HG03520 (cell line): Measurements from ENCODE around the gene MLLT1.

Experiments used
- ATAC-seq: cut with Tn5 transposase; IDR thresholded peaks from one replicate; pipeline ENCODE4 v1.9.1; 2021; ENCODE audit warnings: mild to moderate bottlenecking, moderate library complexity; ENCODE audit not compliant: unreplicated experiment

Gene MLLT1

GRCh38 chr19:6275170-6275744, 4.5 kb downstream of the MLLT1 start:
- ATAC-seq: no peak

- ATAC-seq: no peak
These were observed 5.0 kb downstream of the MLLT1 start for GRCh38 chr19:6274756-6275155.

- ATAC-seq: no peak
These were observed 5.8 kb downstream of the MLLT1 start for GRCh38 chr19:6273701-6274601.

- ATAC-seq: no peak
These were observed 6.7 kb downstream of the MLLT1 start for GRCh38 chr19:6272913-6273600.

- ATAC-seq: no peak
These were observed 7.4 kb downstream of the MLLT1 start for GRCh38 chr19:6272411-6272791.

GRCh38 chr19:6271721-6272410, 7.9 kb downstream of the MLLT1 start:
- no peak for ATAC-seq

- ATAC-seq: no peak
These were observed 8.5 kb downstream of the MLLT1 start for GRCh38 chr19:6271251-6271650.

GRCh38 chr19:6270822-6271221, 9.0 kb downstream of the MLLT1 start:
- no peak for ATAC-seq

- no peak for ATAC-seq
These were observed 9.6 kb downstream of the MLLT1 start for GRCh38 chr19:6270076-6270745.

- no peak for ATAC-seq
These were observed 10.5 kb downstream of the MLLT1 start for GRCh38 chr19:6269101-6269886.

- no peak for ATAC-seq
These were observed 11.4 kb downstream of the MLLT1 start for GRCh38 chr19:6268382-6268771.

GRCh38 chr19:6267552-6268381, 12.0 kb downstream of the MLLT1 start:
- ATAC-seq: no peak

GRCh38 chr19:6264803-6265202, 15.0 kb downstream of the MLLT1 start:
- ATAC-seq: no peak

GRCh38 chr19:6263735-6264444, 15.9 kb downstream of the MLLT1 start:
- ATAC-seq: no peak

- ATAC-seq: no peak
These were observed 16.5 kb downstream of the MLLT1 start for GRCh38 chr19:6263306-6263705.

GRCh38 chr19:6262519-6262918, 17.3 kb downstream of the MLLT1 start:
- no peak for ATAC-seq

- ATAC-seq: no peak
These were observed 17.9 kb downstream of the MLLT1 start for GRCh38 chr19:6261883-6262282.

- no peak for ATAC-seq
These were observed 18.7 kb downstream of the MLLT1 start for GRCh38 chr19:6260912-6261650.
